Stimulated activated CD4-positive, alpha-beta T cell treated with anti-CD3 and anti-CD28 coated beads, TNF-alpha, amount 100 ng/mL, for 4 hours (primary cell): Measurements from ENCODE around the gene CCDC136.

Experiments
- DNase-seq, 3 experiments: peaks; one replicate each; pipeline ENCODE4 v3.0.0-alpha.2; 2020; ENCODE audit warnings: low read depth in 3 of 3

CCDC136 gene

GRCh38 chr7:128805225-128805624 is 13.5 kb downstream of the CCDC136 start:
- no peak for DNase-seq

GRCh38 chr7:128807191-128807590 is 15.4 kb downstream of the CCDC136 start:
- no peak for DNase-seq

GRCh38 chr7:128809363-128809762 is 17.6 kb downstream of the CCDC136 start:
- no peak for DNase-seq

GRCh38 chr7:128810473-128810872 is 18.7 kb downstream of the CCDC136 start:
- no peak for DNase-seq

GRCh38 chr7:128810997-128811396 is 19.2 kb downstream of the CCDC136 start:
- no peak for DNase-seq

- DNase-seq: no peak
These were observed 20.1 kb downstream of the CCDC136 start for GRCh38 chr7:128811631-128812430.

GRCh38 chr7:128812514-128813168 is 20.9 kb downstream of the CCDC136 start:
- no peak for DNase-seq

- DNase-seq: no peak
These were observed 22.7 kb downstream of the CCDC136 start for GRCh38 chr7:128814499-128814898.

GRCh38 chr7:128815289-128815942 is 23.6 kb downstream of the CCDC136 start:
- DNase-seq: no peak

GRCh38 chr7:128818694-128819093 is 26.9 kb downstream of the CCDC136 start:
- DNase-seq: no peak

- DNase-seq: no peak
These were observed 30.0 kb downstream of the CCDC136 start for GRCh38 chr7:128821724-128822123.

- no peak for DNase-seq
These were observed 34.7 kb downstream of the CCDC136 start for GRCh38 chr7:128826512-128826911.

GRCh38 chr7:128826916-128827247 is 35.1 kb downstream of the CCDC136 start:
- DNase-seq: no peak

- DNase-seq: no peak
These were observed 35.6 kb downstream of the CCDC136 start for GRCh38 chr7:128827248-128827958.

- DNase-seq: no peak
These were observed 36.4 kb downstream of the CCDC136 start for GRCh38 chr7:128827971-128828711.

- DNase-seq: no peak
These were observed 37.8 kb downstream of the CCDC136 start for GRCh38 chr7:128829391-128830166.

GRCh38 chr7:128830231-128831177 is 38.7 kb downstream of the CCDC136 start, which contains the start of gene FLNC:
FLNC (plus strand) TSS chr7:128830406; CDS start chr7:128830638, 232 bp downstream.
- peak in 1 of 3 experiments; percentile 12 for DNase-seq

GRCh38 chr7:128831178-128831993 is 39.6 kb downstream of the CCDC136 start:
- no peak for DNase-seq
